Measurements from ENCODE around the gene RPTOR.

GRCh38 chr17:80847496-80848230, 303.0 kb downstream of the RPTOR start:
- TF ChIP-seq EZH2 (IDR thresholded peaks at IDR 0.05), result no peak
- TF ChIP-seq POLR2AphosphoS5 (IDR thresholded peaks at IDR 0.05; ENCODE audit: borderline replicate concordance, low read depth, low read length), result no peak
